Measurements from ENCODE around the gene FLYWCH2. TPM values are rescaled to one million over a fixed set of nuclear protein-coding genes. Genes with fewer than 3 reads are reported as not detected.

The FLYWCH2 gene
- total and polyA plus RNA-seq, 2 of the 13 experiments (the other 11 are each of a cell fraction or from before 2014, with no cell fraction given) = 16.9 to 19.8 TPM

GRCh38 chr16:2927010-2927646 is 44.1 kb downstream of the FLYWCH2 start (continued):
- 0 out of 2 replicates have a peak, but pooled peaks have one; percentile 17 for TF ChIP-seq ATF1 (CRISPR knock-in tag; IDR thresholded peaks at IDR 0.05)
- TF ChIP-seq PAXIP1 (CRISPR knock-in tag; conservative IDR thresholded peaks at IDR 0.05) = no peak
- peak; percentile 44; the same call in 1 of the 2 replicates for TF ChIP-seq RXRB (CRISPR knock-in tag; IDR thresholded peaks at IDR 0.05; ENCODE audit: borderline replicate concordance)
- TF ChIP-seq TMF1 (CRISPR knock-in tag; IDR thresholded peaks at IDR 0.05; ENCODE audit: low read depth) = no peak
- TF ChIP-seq, protein P1, sequence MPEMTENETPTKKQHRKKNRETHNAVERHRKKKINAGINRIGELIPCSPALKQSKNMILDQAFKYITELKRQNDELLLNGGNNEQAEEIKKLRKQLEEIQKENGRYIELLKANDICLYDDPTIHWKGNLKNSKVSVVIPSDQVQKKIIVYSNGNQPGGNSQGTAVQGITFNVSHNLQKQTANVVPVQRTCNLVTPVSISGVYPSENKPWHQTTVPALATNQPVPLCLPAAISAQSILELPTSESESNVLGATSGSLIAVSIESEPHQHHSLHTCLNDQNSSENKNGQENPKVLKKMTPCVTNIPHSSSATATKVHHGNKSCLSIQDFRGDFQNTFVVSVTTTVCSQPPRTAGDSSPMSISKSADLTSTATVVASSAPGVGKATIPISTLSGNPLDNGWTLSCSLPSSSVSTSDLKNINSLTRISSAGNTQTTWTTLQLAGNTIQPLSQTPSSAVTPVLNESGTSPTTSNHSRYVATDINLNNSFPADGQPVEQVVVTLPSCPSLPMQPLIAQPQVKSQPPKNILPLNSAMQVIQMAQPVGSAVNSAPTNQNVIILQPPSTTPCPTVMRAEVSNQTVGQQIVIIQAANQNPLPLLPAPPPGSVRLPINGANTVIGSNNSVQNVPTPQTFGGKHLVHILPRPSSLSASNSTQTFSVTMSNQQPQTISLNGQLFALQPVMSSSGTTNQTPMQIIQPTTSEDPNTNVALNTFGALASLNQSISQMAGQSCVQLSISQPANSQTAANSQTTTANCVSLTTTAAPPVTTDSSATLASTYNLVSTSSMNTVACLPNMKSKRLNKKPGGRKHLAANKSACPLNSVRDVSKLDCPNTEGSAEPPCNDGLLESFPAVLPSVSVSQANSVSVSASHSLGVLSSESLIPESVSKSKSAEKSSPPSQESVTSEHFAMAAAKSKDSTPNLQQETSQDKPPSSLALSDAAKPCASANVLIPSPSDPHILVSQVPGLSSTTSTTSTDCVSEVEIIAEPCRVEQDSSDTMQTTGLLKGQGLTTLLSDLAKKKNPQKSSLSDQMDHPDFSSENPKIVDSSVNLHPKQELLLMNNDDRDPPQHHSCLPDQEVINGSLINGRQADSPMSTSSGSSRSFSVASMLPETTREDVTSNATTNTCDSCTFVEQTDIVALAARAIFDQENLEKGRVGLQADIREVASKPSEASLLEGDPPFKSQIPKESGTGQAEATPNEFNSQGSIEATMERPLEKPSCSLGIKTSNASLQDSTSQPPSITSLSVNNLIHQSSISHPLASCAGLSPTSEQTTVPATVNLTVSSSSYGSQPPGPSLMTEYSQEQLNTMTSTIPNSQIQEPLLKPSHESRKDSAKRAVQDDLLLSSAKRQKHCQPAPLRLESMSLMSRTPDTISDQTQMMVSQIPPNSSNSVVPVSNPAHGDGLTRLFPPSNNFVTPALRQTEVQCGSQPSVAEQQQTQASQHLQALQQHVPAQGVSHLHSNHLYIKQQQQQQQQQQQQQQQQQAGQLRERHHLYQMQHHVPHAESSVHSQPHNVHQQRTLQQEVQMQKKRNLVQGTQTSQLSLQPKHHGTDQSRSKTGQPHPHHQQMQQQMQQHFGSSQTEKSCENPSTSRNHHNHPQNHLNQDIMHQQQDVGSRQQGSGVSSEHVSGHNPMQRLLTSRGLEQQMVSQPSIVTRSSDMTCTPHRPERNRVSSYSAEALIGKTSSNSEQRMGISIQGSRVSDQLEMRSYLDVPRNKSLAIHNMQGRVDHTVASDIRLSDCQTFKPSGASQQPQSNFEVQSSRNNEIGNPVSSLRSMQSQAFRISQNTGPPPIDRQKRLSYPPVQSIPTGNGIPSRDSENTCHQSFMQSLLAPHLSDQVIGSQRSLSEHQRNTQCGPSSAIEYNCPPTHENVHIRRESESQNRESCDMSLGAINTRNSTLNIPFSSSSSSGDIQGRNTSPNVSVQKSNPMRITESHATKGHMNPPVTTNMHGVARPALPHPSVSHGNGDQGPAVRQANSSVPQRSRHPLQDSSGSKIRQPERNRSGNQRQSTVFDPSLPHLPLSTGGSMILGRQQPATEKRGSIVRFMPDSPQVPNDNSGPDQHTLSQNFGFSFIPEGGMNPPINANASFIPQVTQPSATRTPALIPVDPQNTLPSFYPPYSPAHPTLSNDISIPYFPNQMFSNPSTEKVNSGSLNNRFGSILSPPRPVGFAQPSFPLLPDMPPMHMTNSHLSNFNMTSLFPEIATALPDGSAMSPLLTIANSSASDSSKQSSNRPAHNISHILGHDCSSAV (CRISPR knock-in tag; IDR thresholded peaks at IDR 0.05; ENCODE audit: borderline replicate concordance) = no peak
- TF ChIP-seq ZNF616 (CRISPR knock-in tag; IDR thresholded peaks at IDR 0.05; ENCODE audit: low read depth) = no peak
- no peak for TF ChIP-seq ZNF17 (CRISPR knock-in tag; IDR thresholded peaks at IDR 0.05)
- TF ChIP-seq, protein P2, sequence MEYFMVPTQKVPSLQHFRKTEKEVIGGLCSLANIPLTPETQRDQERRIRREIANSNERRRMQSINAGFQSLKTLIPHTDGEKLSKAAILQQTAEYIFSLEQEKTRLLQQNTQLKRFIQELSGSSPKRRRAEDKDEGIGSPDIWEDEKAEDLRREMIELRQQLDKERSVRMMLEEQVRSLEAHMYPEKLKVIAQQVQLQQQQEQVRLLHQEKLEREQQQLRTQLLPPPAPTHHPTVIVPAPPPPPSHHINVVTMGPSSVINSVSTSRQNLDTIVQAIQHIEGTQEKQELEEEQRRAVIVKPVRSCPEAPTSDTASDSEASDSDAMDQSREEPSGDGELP (IDR thresholded peaks at IDR 0.05; ENCODE audit: borderline replicate concordance, low read depth) = no peak
- 0 out of 2 replicates have a peak, but pooled peaks have one; percentile 39 for TF ChIP-seq ZFP90 (CRISPR knock-in tag; IDR thresholded peaks at IDR 0.05; ENCODE audit: borderline replicate concordance)

Data from HepG2 (cell line).